IPS-18c (cell line): ENCODE measurements around the gene RDH13.

ENCODE experiments used
- H3K4me3 ChIP-seq: 2 replicates; pipeline ENCODE4 v1.7.0; 2013; ENCODE audit warnings: low read depth, mild to moderate bottlenecking, low read length, moderate library complexity; ENCODE audit not compliant: insufficient read depth
- H3K9me3 ChIP-seq: one replicate; pipeline ENCODE4 v1.6.1; 2013; ENCODE audit warnings: mild to moderate bottlenecking, low read length, moderate library complexity; ENCODE audit not compliant: control insufficient read depth, insufficient read depth

The RDH13 gene

GRCh38 chr19:55082020-55082851 lies 19.3 kb upstream of the RDH13 start:
- Histone ChIP-seq H3K4me3 (peak overlapping the region; percentile 52), H3K9me3 (peaks cover 2% of the 10 kb centered on the region)

GRCh38 chr19:55081770-55082019 lies 18.7 kb upstream of the RDH13 start:
- Histone ChIP-seq H3K9me3 (peaks cover 2% of the 10 kb centered on the region), H3K4me3 (peak overlapping the region; percentile 52)

DNA sequence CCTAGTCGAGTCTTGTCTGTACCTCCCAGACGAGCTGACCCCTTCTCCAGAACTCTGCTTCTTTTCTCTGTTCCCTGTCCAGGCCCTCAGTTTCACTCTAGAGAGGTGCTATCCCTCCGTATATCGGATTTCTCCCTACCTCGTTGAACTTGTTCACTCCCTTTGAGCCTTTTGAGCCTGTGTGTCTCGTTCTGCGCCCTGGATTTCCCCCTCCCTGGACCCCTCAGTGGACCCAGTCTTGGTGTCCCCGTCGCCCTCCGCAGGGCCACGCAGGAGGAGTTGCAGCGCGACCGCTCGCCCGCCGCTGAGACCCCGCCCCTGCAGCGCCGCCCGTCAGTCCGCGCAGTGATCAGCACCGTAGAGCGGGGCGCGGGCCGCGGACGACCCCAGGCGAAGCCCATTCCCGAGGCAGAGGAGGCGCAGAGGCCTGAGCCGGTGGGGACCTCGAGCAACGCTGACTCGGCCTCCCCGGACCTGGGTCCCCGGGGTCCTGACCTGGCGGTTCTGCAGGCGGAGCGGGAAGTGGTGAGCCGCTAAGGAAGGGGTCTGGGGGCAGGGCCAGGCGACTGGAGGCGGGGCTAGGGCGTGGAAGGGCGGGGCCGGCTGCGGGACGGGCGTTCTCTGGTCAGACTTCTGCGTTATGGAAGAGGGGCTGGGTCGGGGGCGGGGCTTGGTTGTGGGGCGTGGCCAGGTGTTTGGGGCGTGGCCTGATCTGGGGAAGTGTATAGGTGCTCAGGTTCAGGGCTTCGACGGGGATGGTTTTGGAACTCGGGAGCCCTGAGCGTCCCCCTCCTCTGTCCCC lies 18.2 kb upstream of the RDH13 start:
- H3K4me3 ChIP-seq: peak overlapping the region; percentile 75
- H3K9me3 ChIP-seq: peaks cover 2% of the 10 kb centered on the region

GRCh38 chr19:55080121-55080967 lies 17.4 kb upstream of the RDH13 start:
- Histone ChIP-seq H3K4me3 (peak overlapping the region; percentile 75), H3K9me3 (peaks cover 2% of the 10 kb centered on the region)

DNA sequence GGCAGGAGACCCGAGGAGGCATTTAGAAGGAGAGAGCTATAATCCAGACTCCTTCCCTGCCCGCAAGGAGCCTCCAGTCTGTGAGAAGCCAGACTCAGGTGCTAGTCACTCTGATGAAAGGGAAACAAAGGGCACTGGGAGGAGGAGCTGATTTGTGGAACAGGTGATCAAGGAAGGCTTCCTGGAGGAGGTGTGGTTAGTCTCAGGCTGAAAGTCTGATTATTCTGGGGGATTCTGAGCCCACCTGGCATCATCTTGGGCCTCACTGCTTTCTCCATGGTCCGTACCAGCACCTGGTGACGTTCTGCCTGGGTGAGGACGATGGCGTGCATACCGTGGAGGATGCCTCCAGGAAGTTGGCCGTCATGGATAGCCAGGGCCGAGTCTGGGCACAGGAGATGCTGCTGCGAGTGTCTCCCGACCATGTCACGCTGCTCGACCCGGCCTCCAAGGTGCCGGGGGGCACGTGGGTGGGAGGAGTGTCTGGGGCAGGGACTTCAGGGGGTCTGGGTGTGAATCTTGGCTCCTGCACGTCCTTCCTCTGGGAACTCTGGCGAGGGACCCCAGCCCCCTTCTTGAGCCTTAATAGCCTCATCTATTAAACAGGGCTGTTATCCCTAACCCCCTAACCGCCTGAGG lies 16.6 kb upstream of the RDH13 start:
- Histone ChIP-seq H3K9me3 (peaks cover 2% of the 10 kb centered on the region), H3K4me3 (peak overlapping the region; percentile 46; the same call in 1 of the 2 replicates)

- H3K4me3 ChIP-seq: no peak overlapping the region
- H3K9me3 ChIP-seq: peaks cover 2% of the 10 kb centered on the region
Observed at GRCh38 chr19:55078996-55079395, 16.0 kb upstream of the RDH13 start.

DNA sequence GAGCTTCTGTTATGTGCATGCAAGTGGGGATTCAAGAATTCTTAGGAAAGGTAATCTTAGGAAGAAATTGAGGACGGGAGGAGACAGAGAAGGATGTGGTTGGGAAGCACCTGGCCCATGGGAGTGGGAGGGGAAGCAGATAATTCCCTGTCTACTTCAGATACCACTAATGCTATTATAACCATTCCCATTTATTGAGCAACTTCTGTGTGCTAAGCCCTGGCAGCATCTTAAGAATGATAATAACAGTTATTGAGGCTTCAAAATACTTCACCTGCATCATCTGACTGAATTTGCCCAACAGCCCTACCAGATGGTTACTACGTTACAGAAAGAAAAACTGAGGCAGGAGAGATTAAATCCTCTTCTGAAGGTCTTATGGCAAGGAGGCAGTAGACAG lies 14.2 kb upstream of the RDH13 start:
- no peak overlapping the region for H3K4me3 ChIP-seq
- H3K9me3 ChIP-seq: peaks cover 2% of the 10 kb centered on the region

- Histone ChIP-seq H3K9me3 (peaks cover 2% of the 10 kb centered on the region), H3K4me3 (no peak overlapping the region)
Observed at GRCh38 chr19:55076321-55076720, 13.4 kb upstream of the RDH13 start.

- Histone ChIP-seq H3K4me3 (peak within 1 kb of the TSS; percentile 24; the same call in 1 of the 2 replicates), H3K9me3 (peaks cover 2% of the 10 kb centered on the region)
Observed at GRCh38 chr19:55075371-55075998, 12.5 kb upstream of the RDH13 start, which contains the start of gene EPS8L1. TSS of gene EPS8L1 (plus strand) at chr19:55075869. CDS start at chr19:55076445, 576 bp downstream.

DNA sequence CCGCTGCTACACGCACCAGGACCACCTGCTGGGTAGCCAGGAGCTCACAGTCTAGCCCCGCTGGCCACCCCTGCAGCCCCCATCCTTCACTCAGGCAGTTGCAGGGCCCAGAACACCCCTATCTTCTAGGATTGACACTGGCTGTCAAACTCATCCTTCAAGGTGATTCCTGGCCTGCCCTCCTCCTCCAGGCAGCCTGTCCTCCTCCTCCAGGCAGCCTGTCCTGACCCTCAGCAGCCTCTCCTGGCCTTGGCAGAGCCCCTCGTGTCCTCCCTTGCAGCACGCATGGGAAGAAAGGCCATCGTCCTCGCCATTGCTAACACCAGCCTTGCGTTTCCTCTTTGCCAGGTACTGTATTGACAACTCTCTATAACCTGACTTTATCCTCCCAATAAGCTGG lies 9.0 kb upstream of the RDH13 start:
- Histone ChIP-seq H3K9me3 (peaks cover 2% of the 10 kb centered on the region), H3K4me3 (no peak overlapping the region)

- H3K9me3 ChIP-seq: peaks cover 2% of the 10 kb centered on the region
- no peak overlapping the region; the same call in 1 of the 2 replicates for H3K4me3 ChIP-seq
Observed at GRCh38 chr19:55071129-55071502, 8.2 kb upstream of the RDH13 start.

DNA sequence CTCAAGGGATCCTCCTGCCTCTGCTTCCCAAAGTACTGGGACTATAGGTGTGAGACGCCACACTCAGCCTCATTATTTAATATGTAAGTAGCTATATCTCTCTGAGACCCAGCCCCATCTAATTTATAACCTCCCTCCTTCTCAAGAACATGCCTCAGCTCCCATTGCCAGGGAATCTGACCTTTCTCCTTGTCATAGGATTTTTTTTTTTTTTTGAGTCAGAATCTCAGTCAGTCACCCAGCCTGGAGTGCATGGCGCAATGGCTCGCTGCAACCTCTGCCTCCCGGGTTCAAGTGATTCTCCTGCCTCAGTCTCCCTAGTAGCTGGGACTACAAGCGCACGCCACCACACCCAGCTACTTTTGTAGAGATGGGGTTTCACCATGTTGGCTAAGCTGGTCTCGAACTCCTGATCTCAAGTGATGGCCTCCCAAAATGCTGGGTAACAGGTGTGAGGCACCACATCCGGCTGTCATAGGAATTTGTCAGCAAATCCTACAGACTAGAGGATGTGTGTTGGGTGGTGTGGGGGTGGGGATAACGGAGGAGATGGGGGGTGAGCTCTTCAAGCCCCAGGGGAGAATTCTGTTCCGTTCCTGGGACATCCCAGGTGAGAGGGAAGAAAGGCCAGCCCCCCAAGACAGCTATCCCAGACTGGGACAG lies 7.6 kb upstream of the RDH13 start:
- Histone ChIP-seq H3K4me3 (no peak overlapping the region), H3K9me3 (peaks cover 2% of the 10 kb centered on the region)

DNA sequence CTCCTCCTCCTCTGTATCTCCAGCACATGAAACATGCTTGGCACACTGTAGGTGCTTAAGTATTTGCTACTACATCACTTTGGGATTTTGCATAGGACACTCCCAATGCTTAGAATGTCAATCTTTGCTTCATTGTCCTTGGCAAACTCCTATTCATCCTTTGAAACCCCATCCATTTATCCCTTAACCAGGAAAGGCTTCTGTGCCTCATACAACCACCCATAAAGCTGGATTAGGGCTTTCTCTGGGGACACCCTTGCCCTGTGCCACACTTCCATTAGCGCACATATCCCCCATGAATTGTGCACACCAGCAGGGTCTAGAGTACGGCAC lies 6.9 kb upstream of the RDH13 start:
- Histone ChIP-seq H3K9me3 (peaks cover 2% of the 10 kb centered on the region), H3K4me3 (no peak overlapping the region)

DNA sequence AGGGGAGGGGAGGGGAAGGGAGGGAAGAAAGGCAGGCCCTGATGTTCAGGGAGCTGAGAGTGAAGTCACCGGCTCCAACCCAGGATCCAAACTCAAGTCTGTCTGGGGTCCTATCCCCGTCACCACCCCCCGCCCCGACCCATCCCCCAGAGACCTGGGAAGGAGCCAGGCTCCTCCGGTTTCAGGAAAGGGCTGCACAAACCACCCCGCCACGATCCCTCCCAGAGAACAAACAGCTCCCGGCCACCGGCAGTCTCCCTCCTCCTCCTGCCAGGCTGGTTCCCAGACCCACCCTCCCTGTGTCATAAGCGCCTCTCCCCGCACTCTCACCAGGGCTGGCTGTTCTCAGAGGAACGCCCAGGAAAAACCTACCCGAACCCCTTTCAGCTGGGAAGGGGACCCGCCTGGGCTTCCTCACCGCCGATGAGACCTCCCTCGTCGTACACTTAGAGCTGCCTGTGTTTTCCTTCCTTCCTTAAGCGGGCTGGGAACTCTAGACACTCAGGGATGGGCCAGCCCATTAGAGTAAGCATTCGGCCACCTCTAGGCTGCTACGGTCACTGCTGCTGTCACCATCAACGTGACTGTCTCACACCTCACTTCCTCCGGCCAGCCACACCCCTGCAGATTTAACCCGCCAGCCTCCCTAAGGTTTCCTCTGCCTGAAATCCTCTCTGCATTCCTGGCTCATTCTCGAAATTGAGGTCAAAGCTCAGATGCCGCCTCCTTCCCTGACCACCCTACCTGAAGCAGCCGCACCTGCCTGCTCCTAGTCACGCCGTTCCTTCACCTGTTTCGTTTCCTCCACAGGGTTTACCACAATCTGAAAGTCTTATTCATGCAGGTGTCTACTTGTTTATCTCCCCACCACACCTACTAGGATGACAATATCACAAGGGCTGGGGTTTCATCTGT lies 6.3 kb upstream of the RDH13 start:
- Histone ChIP-seq H3K4me3 (peak overlapping the region; percentile 42), H3K9me3 (peaks cover 2% of the 10 kb centered on the region)

DNA sequence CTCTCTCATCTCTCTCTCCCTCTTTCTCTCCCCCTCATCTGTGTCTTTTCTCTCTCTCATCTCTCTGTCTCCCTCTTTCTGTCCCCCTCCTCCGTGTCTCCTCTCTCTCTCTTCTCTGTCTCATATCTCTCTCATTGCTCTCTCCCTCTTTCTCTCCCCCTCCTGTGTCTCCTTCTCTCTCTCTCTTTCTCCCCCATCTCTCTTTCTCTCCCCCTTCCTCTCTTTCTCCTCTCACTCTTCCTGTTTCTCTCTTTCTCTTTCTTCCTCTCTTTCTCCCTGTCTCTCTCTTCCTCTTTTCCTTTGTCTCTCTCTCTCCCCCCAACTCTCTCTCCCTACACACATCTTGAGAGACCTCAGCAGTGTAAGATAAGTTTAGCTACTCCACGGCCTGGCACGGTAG lies 4.9 kb upstream of the RDH13 start:
- Histone ChIP-seq H3K4me3 (no peak overlapping the region), H3K9me3 (no peaks in the 10 kb centered on the region)
